Measurements from ENCODE around the gene PRKAR1B.
A peak's percentile ranks its signal among the peaks of the same experiment; 100 is the strongest.

PRKAR1B gene

GRCh38 chr7:727104-727805 lies at the start of gene PRKAR1B:
PRKAR1B (minus strand) TSS chr7:727281; CDS start chr7:711505, 15,776 bp downstream.
- no peak for DNase-seq (ENCODE audit: low read depth, low spot score)

GRCh38 chr7:776381-776780 lies 49.3 kb upstream of the PRKAR1B start:
- DNase-seq (ENCODE audit: low read depth, low spot score), result no peak

GRCh38 chr7:774161-775109 lies 47.4 kb upstream of the PRKAR1B start:
- DNase-seq (ENCODE audit: low read depth, low spot score), result peak; percentile 82

GRCh38 chr7:773622-773915 lies 46.5 kb upstream of the PRKAR1B start:
- DNase-seq (ENCODE audit: low read depth, low spot score), result no peak

- DNase-seq (ENCODE audit: low read depth, low spot score), result no peak
These were observed 46.0 kb upstream of the PRKAR1B start for GRCh38 chr7:772861-773621.

- DNase-seq (ENCODE audit: low read depth, low spot score), result no peak
These were observed 45.3 kb upstream of the PRKAR1B start for GRCh38 chr7:772392-772791.

- no peak for DNase-seq (ENCODE audit: low read depth, low spot score)
These were observed 44.9 kb upstream of the PRKAR1B start for GRCh38 chr7:772005-772294.

- peak; percentile 54 for DNase-seq (ENCODE audit: low read depth, low spot score)
These were observed 44.3 kb upstream of the PRKAR1B start for GRCh38 chr7:771234-772004.

- no peak for DNase-seq (ENCODE audit: low read depth, low spot score)
These were observed 43.7 kb upstream of the PRKAR1B start for GRCh38 chr7:770741-771166.

- no peak for DNase-seq (ENCODE audit: low read depth, low spot score)
These were observed 43.3 kb upstream of the PRKAR1B start for GRCh38 chr7:770336-770735.

- peak; percentile 39 for DNase-seq (ENCODE audit: low read depth, low spot score)
These were observed 41.9 kb upstream of the PRKAR1B start for GRCh38 chr7:768881-769504.

GRCh38 chr7:767941-768731 lies 41.1 kb upstream of the PRKAR1B start:
- DNase-seq (ENCODE audit: low read depth, low spot score), result peak; percentile 100

- DNase-seq (ENCODE audit: low read depth, low spot score), result peak; percentile 97
These were observed 40.5 kb upstream of the PRKAR1B start for GRCh38 chr7:767580-767940.

GRCh38 chr7:765383-765782 lies 38.3 kb upstream of the PRKAR1B start:
- DNase-seq (ENCODE audit: low read depth, low spot score), result no peak

- no peak for DNase-seq (ENCODE audit: low read depth, low spot score)
These were observed 36.7 kb upstream of the PRKAR1B start for GRCh38 chr7:763762-764161.

- no peak for DNase-seq (ENCODE audit: low read depth, low spot score)
These were observed 35.8 kb upstream of the PRKAR1B start for GRCh38 chr7:762885-763284.

GRCh38 chr7:761631-762030 lies 34.5 kb upstream of the PRKAR1B start:
- DNase-seq (ENCODE audit: low read depth, low spot score), result no peak

- DNase-seq (ENCODE audit: low read depth, low spot score), result no peak
These were observed 34.0 kb upstream of the PRKAR1B start for GRCh38 chr7:761101-761500.

- no peak for DNase-seq (ENCODE audit: low read depth, low spot score)
These were observed 32.9 kb upstream of the PRKAR1B start for GRCh38 chr7:760006-760405.

GRCh38 chr7:759569-759968 lies 32.5 kb upstream of the PRKAR1B start:
- DNase-seq (ENCODE audit: low read depth, low spot score), result no peak
